ENCODE results near the gene FARS2. TPM values are rescaled to one million over a fixed set of nuclear protein-coding genes. Genes with fewer than 3 reads are reported as not detected.
A peak's percentile ranks its signal among the peaks of the same experiment; 100 is the strongest.

FARS2 gene
- polyA plus RNA-seq, 3 donors = 12.2 to 21.6 (median 17.7) TPM

DNA sequence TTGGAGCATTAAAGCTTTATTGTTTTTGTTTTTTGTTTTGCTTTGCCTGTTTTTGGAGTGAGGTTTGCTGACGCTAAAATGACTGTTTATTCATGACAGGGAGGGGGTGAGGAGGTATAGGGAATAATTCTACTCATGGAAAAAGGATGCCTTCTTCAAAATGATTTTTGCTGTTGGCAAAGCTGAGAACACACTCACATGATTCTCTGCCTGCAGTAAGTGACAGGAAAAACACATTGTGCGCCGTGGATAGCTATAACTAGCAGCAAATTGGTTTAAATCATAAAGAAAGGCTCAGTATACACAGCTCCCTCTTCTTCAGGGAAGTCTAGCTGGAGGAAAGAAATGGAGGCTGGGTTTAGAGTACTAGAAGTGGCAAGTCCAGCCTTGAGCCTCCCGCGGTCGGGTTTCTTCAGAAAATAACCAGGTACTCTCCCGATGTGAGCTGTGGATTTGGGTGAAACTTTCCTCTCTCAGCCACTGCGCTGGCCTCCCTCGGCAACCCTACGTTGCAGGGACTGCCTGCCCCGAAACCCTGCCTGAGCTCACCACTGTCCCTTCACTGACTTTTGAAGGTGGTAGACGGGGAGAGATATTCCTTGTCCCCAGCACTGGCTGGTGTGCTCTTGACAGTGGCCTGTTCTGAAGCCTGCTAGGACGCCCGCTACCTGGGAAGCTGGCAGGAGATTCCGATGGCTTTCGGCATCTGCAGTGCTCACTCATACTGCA, 467.2 kb downstream of the FARS2 start:
- H3K27me3 Mint-ChIP-seq (ENCODE audit: low read depth in 3 of 3) = peaks cover 0 to 3% (median 2%) of the 10 kb centered on the region in 3 donors
- H3K36me3 ChIP-seq (replicated peaks in 1 of 2; ENCODE audit: control insufficient read depth in 1 of 2, insufficient read depth in 2 of 2, low read length in 2 of 2) = no peaks in the 10 kb centered on the region
- H3K9me3 Mint-ChIP-seq = peaks cover 0 to 5% (median 0%) of the 10 kb centered on the region in 7 donors
- no peaks in the 10 kb centered on the region for H3K79me2 ChIP-seq (ENCODE audit: insufficient read depth, low read length)
- peaks cover 37% of the 10 kb centered on the region for H3K4me1 Mint-ChIP-seq
- no peak overlapping the region for H3K4me2 ChIP-seq (replicated peaks; ENCODE audit: extremely low read depth, low read length, poor library complexity, severe bottlenecking)
- TF ChIP-seq, protein P1, sequence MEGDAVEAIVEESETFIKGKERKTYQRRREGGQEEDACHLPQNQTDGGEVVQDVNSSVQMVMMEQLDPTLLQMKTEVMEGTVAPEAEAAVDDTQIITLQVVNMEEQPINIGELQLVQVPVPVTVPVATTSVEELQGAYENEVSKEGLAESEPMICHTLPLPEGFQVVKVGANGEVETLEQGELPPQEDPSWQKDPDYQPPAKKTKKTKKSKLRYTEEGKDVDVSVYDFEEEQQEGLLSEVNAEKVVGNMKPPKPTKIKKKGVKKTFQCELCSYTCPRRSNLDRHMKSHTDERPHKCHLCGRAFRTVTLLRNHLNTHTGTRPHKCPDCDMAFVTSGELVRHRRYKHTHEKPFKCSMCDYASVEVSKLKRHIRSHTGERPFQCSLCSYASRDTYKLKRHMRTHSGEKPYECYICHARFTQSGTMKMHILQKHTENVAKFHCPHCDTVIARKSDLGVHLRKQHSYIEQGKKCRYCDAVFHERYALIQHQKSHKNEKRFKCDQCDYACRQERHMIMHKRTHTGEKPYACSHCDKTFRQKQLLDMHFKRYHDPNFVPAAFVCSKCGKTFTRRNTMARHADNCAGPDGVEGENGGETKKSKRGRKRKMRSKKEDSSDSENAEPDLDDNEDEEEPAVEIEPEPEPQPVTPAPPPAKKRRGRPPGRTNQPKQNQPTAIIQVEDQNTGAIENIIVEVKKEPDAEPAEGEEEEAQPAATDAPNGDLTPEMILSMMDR (IDR thresholded peaks at IDR 0.05) = no peak
- no peak overlapping the region for H3K4me3 Mint-ChIP-seq
- H3K27me3 ChIP-seq (ENCODE audit: control insufficient read depth in 2 of 2, insufficient read depth in 2 of 2, low read length in 2 of 2) = no peaks in the 10 kb centered on the region
- WGBS (ENCODE audit: insufficient coverage) = 97% methylated on average over 11 of the region's 16 CpGs
- no peak overlapping the region for H2AFZ ChIP-seq (ENCODE audit: insufficient read depth, low read depth, low read length, poor library complexity, severe bottlenecking)
- DNase-seq = no peak
- no peaks in the 10 kb centered on the region for H4K20me1 ChIP-seq (ENCODE audit: insufficient read depth, low read length)
- no peaks in the 10 kb centered on the region for H3K9me3 ChIP-seq (replicated peaks in 1 of 2; ENCODE audit: control insufficient read depth in 1 of 2, insufficient read depth in 1 of 2, low read length in 2 of 2)
- H3K4me1 ChIP-seq (ENCODE audit: control insufficient read depth in 1 of 2, insufficient read depth in 2 of 2, low read length in 2 of 2) = peaks cover 15 to 19% of the 10 kb centered on the region in 2 donors
- H3K36me3 Mint-ChIP-seq = peaks cover 4 to 5% of the 10 kb centered on the region in 2 donors
- no peak overlapping the region for H3K27ac ChIP-seq (ENCODE audit: low read depth in 1 of 2, low read length in 2 of 2)
- intact Hi-C loops (cut with micrococcal nuclease) = loop anchor here in 1 of 2 donors (10.0 kb wide), 1 partner anchor 54 kb away; no protein-coding TSS in a partner anchor
- H3K9ac ChIP-seq (ENCODE audit: insufficient read depth, low read length, poor library complexity, severe bottlenecking) = no peak overlapping the region
- peak overlapping the region in 2 of 7 donors; percentile 16 to 54 for H3K27ac Mint-ChIP-seq
- no peak overlapping the region for H3K4me3 ChIP-seq (replicated peaks in 1 of 3; ENCODE audit: low read depth in 2 of 3, low read length in 3 of 3)

DNA sequence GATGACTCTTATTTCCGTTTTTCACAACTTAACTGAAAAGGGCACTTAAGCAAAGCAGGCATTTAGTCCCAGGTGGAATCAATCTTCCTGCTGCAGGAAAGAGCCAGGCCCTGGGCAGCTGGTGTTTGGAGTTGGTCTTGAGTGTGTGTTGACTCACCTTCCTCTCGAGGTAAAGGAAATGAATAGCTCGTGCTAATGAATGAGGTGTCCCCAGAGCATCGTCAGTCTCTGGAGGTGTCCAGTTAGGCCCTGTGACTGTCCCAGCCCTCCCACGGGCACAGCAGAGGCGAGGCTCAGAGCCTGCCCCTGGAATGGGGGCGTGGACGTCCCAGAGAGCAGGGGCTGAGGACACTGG, 467.7 kb downstream of the FARS2 start:
- Histone ChIP-seq H3K79me2 (ENCODE audit: insufficient read depth, low read length) (no peaks in the 10 kb centered on the region), H3K36me3 (replicated peaks in 1 of 2; ENCODE audit: control insufficient read depth in 1 of 2, insufficient read depth in 2 of 2, low read length in 2 of 2) (no peaks in the 10 kb centered on the region), H3K27ac (ENCODE audit: low read depth in 1 of 2, low read length in 2 of 2) (no peak overlapping the region), H3K4me2 (replicated peaks; ENCODE audit: extremely low read depth, low read length, poor library complexity, severe bottlenecking) (no peak overlapping the region), H4K20me1 (ENCODE audit: insufficient read depth, low read length) (no peaks in the 10 kb centered on the region), H3K4me3 (replicated peaks in 1 of 3; ENCODE audit: low read depth in 2 of 3, low read length in 3 of 3) (no peak overlapping the region), H3K27me3 (ENCODE audit: control insufficient read depth in 2 of 2, insufficient read depth in 2 of 2, low read length in 2 of 2) (no peaks in the 10 kb centered on the region), H3K9me3 (replicated peaks in 1 of 2; ENCODE audit: control insufficient read depth in 1 of 2, insufficient read depth in 1 of 2, low read length in 2 of 2) (no peaks in the 10 kb centered on the region), H3K9ac (ENCODE audit: insufficient read depth, low read length, poor library complexity, severe bottlenecking) (no peak overlapping the region), H3K4me1 (ENCODE audit: control insufficient read depth in 1 of 2, insufficient read depth in 2 of 2, low read length in 2 of 2) (peaks cover 12 to 14% of the 10 kb centered on the region in 2 donors), H2AFZ (ENCODE audit: insufficient read depth, low read depth, low read length, poor library complexity, severe bottlenecking) (no peak overlapping the region)
- H3K4me1 Mint-ChIP-seq = peaks cover 33% of the 10 kb centered on the region
- H3K9me3 Mint-ChIP-seq = peaks cover 0 to 5% (median 0%) of the 10 kb centered on the region in 7 donors
- peaks cover 4 to 5% of the 10 kb centered on the region in 2 donors for H3K36me3 Mint-ChIP-seq
- peak overlapping the region in 1 of 7 donors; percentile 54 for H3K27ac Mint-ChIP-seq
- H3K4me3 Mint-ChIP-seq = no peak overlapping the region
- no peak for DNase-seq
- 85% methylated on average over 4 of the region's 8 CpGs for WGBS (ENCODE audit: insufficient coverage)
- peaks cover 0 to 3% (median 2%) of the 10 kb centered on the region in 3 donors for H3K27me3 Mint-ChIP-seq (ENCODE audit: low read depth in 3 of 3)
- intact Hi-C loops (cut with micrococcal nuclease) = loop anchor here in 1 of 2 donors (10.0 kb wide), 1 partner anchor 54 kb away; no protein-coding TSS in a partner anchor
- TF ChIP-seq, protein P1 (IDR thresholded peaks at IDR 0.05) = no peak

Measured in CD14-positive monocyte (primary cell).